CD14-positive monocyte (primary cell): ENCODE data around the gene DRAXIN. TPM values are rescaled to one million over a fixed set of nuclear protein-coding genes. Genes with fewer than 3 reads are reported as not detected.

Source experiments
- DNase-seq, 3 donors: peaks; one replicate each; pipeline ENCODE4 v3.0.0-alpha.2; 2011 to 2022
- H2AFZ ChIP-seq: 2 replicates; pipeline ENCODE4 v1.6.0; 2012; ENCODE audit warnings: mild to moderate bottlenecking, low read depth, low read length, inconsistent platforms; ENCODE audit not compliant: insufficient read depth, poor library complexity, severe bottlenecking
- H3K27ac ChIP-seq, 2 donors: 1 replicate in 1 of 2; 2 replicates in 1 of 2; pipeline ENCODE4 v1.5.1; 2012 to 2013; ENCODE audit warnings: low read length in 2 of 2, control low read depth in 1 of 2, inconsistent platforms in 1 of 2, low read depth in 1 of 2, mild to moderate bottlenecking in 1 of 2
- H3K27me3 ChIP-seq, 2 donors: one replicate each; pipeline versions ENCODE4 v1.6.0 to v1.6.1; 2011 to 2013; ENCODE audit warnings: low read length in 2 of 2; ENCODE audit not compliant: control insufficient read depth in 2 of 2, insufficient read depth in 2 of 2
- H3K36me3 ChIP-seq, 2 donors: replicated peaks in 1 of 2; 1 replicate in 1 of 2; 2 replicates in 1 of 2; pipeline versions ENCODE4 v1.5.1 to v1.6.1; 2012 to 2013; ENCODE audit warnings: low read length in 2 of 2, control low read depth in 1 of 2, inconsistent platforms in 1 of 2, mild to moderate bottlenecking in 1 of 2; ENCODE audit not compliant: insufficient read depth in 2 of 2, control insufficient read depth in 1 of 2
- H3K4me1 ChIP-seq, 2 donors: 1 replicate in 1 of 2; 2 replicates in 1 of 2; pipeline versions ENCODE4 v1.5.1 to v1.6.1; 2012 to 2013; ENCODE audit warnings: low read length in 2 of 2, control low read depth in 1 of 2, inconsistent platforms in 1 of 2, mild to moderate bottlenecking in 1 of 2, moderate library complexity in 1 of 2; ENCODE audit not compliant: insufficient read depth in 2 of 2, control insufficient read depth in 1 of 2
- H3K4me2 ChIP-seq: replicated peaks from 2 replicates; pipeline ENCODE3; 2012; ENCODE audit warnings: low read length, moderate library complexity, mild to moderate bottlenecking; ENCODE audit not compliant: poor library complexity, severe bottlenecking; ENCODE audit errors: extremely low read depth
- H3K4me3 ChIP-seq, 3 experiments: fragments of 200-600 bp in 1 of 3; sonication (generic) in 1 of 3; replicated peaks in 1 of 3; 1 replicate in 2 of 3; 2 replicates in 1 of 3; pipeline ENCODE4 v1.5.1; 2011 to 2013; ENCODE audit warnings: low read length in 3 of 3, mild to moderate bottlenecking in 3 of 3, control low read depth in 2 of 3, low read depth in 2 of 3, inconsistent platforms in 1 of 3, moderate library complexity in 1 of 3
- H3K79me2 ChIP-seq: 2 replicates; pipeline ENCODE4 v1.6.0; 2012; ENCODE audit warnings: mild to moderate bottlenecking, control low read depth, inconsistent platforms, low read length, moderate library complexity; ENCODE audit not compliant: insufficient read depth
- H3K9ac ChIP-seq: 2 replicates; pipeline ENCODE4 v1.6.0; 2017; ENCODE audit warnings: low read length, mild to moderate bottlenecking; ENCODE audit not compliant: insufficient read depth, poor library complexity, severe bottlenecking
- H3K9me3 ChIP-seq, 2 donors: replicated peaks in 1 of 2; 1 replicate in 1 of 2; 2 replicates in 1 of 2; pipeline versions ENCODE4 v1.5.1 to v1.6.1; 2012 to 2013; ENCODE audit warnings: low read length in 2 of 2, control low read depth in 1 of 2; ENCODE audit not compliant: control insufficient read depth in 1 of 2, insufficient read depth in 1 of 2
- H4K20me1 ChIP-seq: 2 replicates; pipeline ENCODE4 v1.6.0; 2012; ENCODE audit warnings: mild to moderate bottlenecking, low read length, control low read depth, moderate library complexity; ENCODE audit not compliant: insufficient read depth
- H3K27ac Mint-ChIP-seq, 7 donors: one replicate each; pipeline ENCODE4 v1.8.0; 2020; ENCODE audit warnings: mild to moderate bottlenecking in 7 of 7, mixed read lengths in 7 of 7, moderate library complexity in 6 of 7, inconsistent platforms in 2 of 7
- H3K27me3 Mint-ChIP-seq, 3 donors: one replicate each; pipeline ENCODE4 v1.8.0; 2021 to 2022; ENCODE audit warnings: low read depth in 3 of 3, mild to moderate bottlenecking in 3 of 3, mixed read lengths in 3 of 3, moderate library complexity in 3 of 3, inconsistent platforms in 1 of 3
- H3K36me3 Mint-ChIP-seq, 2 donors: one replicate each; pipeline ENCODE4 v1.8.0; 2020; ENCODE audit warnings: mixed read lengths in 2 of 2, inconsistent platforms in 1 of 2, mild to moderate bottlenecking in 1 of 2
- H3K4me1 Mint-ChIP-seq: one replicate; pipeline ENCODE4 v1.8.0; 2020; ENCODE audit warnings: mild to moderate bottlenecking, mixed read lengths
- H3K4me3 Mint-ChIP-seq, 2 donors: one replicate each; pipeline ENCODE4 v1.8.0; 2020; ENCODE audit warnings: mild to moderate bottlenecking in 2 of 2, mixed read lengths in 2 of 2, moderate library complexity in 1 of 2
- H3K9me3 Mint-ChIP-seq, 7 donors: one replicate each; pipeline ENCODE4 v1.8.0; 2020 to 2022; ENCODE audit warnings: mixed read lengths in 7 of 7, mild to moderate bottlenecking in 6 of 7, moderate library complexity in 6 of 7, inconsistent platforms in 2 of 7
- WGBS: methylation state at CpG from one replicate; pipeline ENCODE4 v1.1.5; 2013; ENCODE audit warnings: missing lambda C conversion rate; ENCODE audit not compliant: insufficient coverage; 5-methylcytosine and 5-hydroxymethylcytosine counted together
- intact Hi-C, 2 donors: fragments of 100-400 bp; cut with micrococcal nuclease; formaldehyde crosslinking; loops; one replicate each; pipeline versions ENCODE4 v1.15.0 to v1.15.1; 2023
- polyA plus RNA-seq, 3 donors: library from polyadenylated mRNA; depleted of rRNA in 1 of 3; unstranded in 2 of 3; stranded (reverse) in 1 of 3; fragments of 300-500 nt in 2 of 3; fragments of >200 nt in 1 of 3; fragmentation: Illumina TruSeq in 2 of 3; gene quantifications; 1 replicate in 2 of 3; 2 replicates in 1 of 3; pipeline ENCODE4 v1.2.3, GENCODE V29; 2012 to 2021
- TF ChIP-seq, protein P1 (sequence below): fragments of 200-600 bp; IDR thresholded peaks from one replicate; pipeline ENCODE4 v1.8.0; 2022; ENCODE audit warnings: antibody characterized with exemption, mild to moderate bottlenecking

Gene DRAXIN
- polyA plus RNA-seq, 3 donors: 0.14 to 0.27 (median 0.18) TPM

DNA sequence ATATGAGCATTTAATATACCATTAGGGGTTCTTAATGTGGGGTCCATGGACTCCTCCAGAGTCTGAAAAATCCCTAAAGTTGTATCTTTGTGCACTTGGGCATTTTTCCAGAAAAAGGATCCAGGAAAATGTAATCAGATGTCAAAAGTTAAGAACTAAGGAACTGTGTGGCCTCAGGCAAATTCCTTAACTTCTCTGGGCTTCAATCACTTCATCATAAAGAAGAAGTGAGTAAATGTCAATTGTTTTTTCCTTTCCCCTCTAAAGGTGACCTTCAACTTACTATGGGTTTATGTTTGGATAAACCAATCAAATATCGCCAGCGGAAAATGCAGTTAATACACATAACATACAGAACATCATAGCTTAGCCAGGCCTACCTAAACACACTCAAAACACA, 13.1 kb upstream of the DRAXIN start:
- Mint-ChIP-seq H3K36me3 (peaks cover 26 to 46% of the 10 kb centered on the region in 2 donors), H3K9me3 (no peaks in the 10 kb centered on the region), H3K27ac (peak overlapping the region in 1 of 7 donors; percentile 0), H3K27me3 (peaks cover 0 to 9% (median 2%) of the 10 kb centered on the region in 3 donors), H3K4me3 (no peak overlapping the region), H3K4me1 (peaks cover 21% of the 10 kb centered on the region)
- H4K20me1 ChIP-seq: no peaks in the 10 kb centered on the region
- no peaks in the 10 kb centered on the region for H3K9me3 ChIP-seq
- H3K4me3 ChIP-seq: no peak overlapping the region
- intact Hi-C loops: no loop called here
- peaks cover 20 to 37% of the 10 kb centered on the region in 2 donors for H3K36me3 ChIP-seq
- H3K27ac ChIP-seq: no peak overlapping the region
- H3K79me2 ChIP-seq: peaks cover 6% of the 10 kb centered on the region
- no peak overlapping the region for H3K4me2 ChIP-seq
- H3K9ac ChIP-seq: no peak overlapping the region
- H3K4me1 ChIP-seq: peaks cover 11 to 25% of the 10 kb centered on the region in 2 donors
- no peak overlapping the region for H2AFZ ChIP-seq
- no CpG with 5 or more reads among the region's 2 CpGs for WGBS
- no peak for DNase-seq
- TF ChIP-seq, protein P1, sequence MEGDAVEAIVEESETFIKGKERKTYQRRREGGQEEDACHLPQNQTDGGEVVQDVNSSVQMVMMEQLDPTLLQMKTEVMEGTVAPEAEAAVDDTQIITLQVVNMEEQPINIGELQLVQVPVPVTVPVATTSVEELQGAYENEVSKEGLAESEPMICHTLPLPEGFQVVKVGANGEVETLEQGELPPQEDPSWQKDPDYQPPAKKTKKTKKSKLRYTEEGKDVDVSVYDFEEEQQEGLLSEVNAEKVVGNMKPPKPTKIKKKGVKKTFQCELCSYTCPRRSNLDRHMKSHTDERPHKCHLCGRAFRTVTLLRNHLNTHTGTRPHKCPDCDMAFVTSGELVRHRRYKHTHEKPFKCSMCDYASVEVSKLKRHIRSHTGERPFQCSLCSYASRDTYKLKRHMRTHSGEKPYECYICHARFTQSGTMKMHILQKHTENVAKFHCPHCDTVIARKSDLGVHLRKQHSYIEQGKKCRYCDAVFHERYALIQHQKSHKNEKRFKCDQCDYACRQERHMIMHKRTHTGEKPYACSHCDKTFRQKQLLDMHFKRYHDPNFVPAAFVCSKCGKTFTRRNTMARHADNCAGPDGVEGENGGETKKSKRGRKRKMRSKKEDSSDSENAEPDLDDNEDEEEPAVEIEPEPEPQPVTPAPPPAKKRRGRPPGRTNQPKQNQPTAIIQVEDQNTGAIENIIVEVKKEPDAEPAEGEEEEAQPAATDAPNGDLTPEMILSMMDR: no peak
- peaks cover 0 to 4% of the 10 kb centered on the region in 2 donors for H3K27me3 ChIP-seq

DNA sequence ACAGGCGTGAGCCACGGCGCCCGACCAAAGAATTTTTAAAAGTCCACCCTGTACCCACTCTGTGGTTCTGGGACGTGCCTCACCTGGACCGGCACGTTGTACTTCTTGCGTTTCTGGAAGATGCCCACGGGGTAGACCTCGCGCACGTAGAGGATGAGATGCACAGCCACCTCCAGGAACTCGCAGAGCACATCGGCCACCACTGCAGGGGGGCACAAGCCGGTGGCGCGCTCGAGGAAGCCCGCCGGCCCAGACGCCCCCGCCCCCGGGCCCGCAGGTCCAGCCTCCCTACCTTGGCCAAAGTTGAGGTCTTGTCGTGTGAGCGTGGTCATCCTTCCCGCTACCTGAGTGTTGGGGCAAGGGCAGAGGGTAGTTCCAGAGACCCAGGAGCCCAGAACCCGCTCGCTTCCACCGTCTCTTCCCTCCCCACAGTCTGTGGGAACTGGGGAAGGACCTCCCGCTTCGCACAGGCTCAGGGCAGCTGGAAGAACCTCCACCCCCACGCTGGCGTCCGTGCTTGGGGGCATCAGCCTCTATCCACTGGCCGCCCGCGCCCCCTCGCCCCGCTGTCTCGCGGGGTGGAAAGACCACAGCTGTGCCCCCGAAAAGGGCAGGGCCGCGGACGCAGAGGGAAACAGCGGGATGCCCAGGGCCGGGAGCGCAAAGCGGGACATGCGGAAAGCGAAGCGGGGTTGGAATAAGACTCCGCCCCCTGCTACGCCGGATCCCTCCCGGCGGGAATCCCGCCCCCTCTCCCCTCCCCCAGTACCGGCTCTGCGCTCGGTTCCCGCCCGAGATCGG, 11.0 kb upstream of the DRAXIN start:
- no peaks in the 10 kb centered on the region for H4K20me1 ChIP-seq
- peaks cover 11 to 25% of the 10 kb centered on the region in 2 donors for H3K4me1 ChIP-seq
- peak overlapping the region; percentile 92 for H3K4me2 ChIP-seq
- intact Hi-C loops: no loop called here
- Mint-ChIP-seq H3K27me3 (peaks cover 0 to 15% (median 6%) of the 10 kb centered on the region in 3 donors), H3K4me1 (peaks cover 21% of the 10 kb centered on the region), H3K9me3 (peaks cover 0 to 3% (median 0%) of the 10 kb centered on the region in 7 donors), H3K27ac (peak overlapping the region in 3 of 7 donors; percentile 15 to 91 (median 85)), H3K4me3 (peak overlapping the region; percentile 88 to 92), H3K36me3 (peaks cover 10 to 27% of the 10 kb centered on the region in 2 donors)
- peak overlapping the region; percentile 26 to 68 for H3K27ac ChIP-seq
- H3K27me3 ChIP-seq: peaks cover 0 to 7% of the 10 kb centered on the region in 2 donors
- peaks cover 4 to 19% of the 10 kb centered on the region in 2 donors for H3K36me3 ChIP-seq
- peak overlapping the region; percentile 78 for H3K9ac ChIP-seq
- DNase-seq: no peak
- H3K9me3 ChIP-seq: no peaks in the 10 kb centered on the region
- TF ChIP-seq, protein P1: no peak
- WGBS: 12% methylated on average over 57 of the region's 65 CpGs
- peaks cover 6% of the 10 kb centered on the region for H3K79me2 ChIP-seq
- peak overlapping the region; percentile 58 to 94 (median 92) for H3K4me3 ChIP-seq
- H2AFZ ChIP-seq: peak overlapping the region; percentile 88
